HepG2 (cell line): Measurements from ENCODE around the gene HEPHL1. TPM values are rescaled to one million over a fixed set of nuclear protein-coding genes. Genes with fewer than 3 reads are reported as not detected.

Source experiments
- BORCS8-MEF2B ChIP-seq: sonication (generic); formaldehyde crosslinking; IDR thresholded peaks from 2 replicates; pipeline ENCODE4 v1.8.0; 2022; ENCODE audit warnings: mild to moderate bottlenecking, missing genetic modification reagents
- CEBPG ChIP-seq: IDR thresholded peaks from 2 replicates; pipeline ENCODE4 v1.6.1; 2016
- KDM5B ChIP-seq: sonication (generic); formaldehyde crosslinking; IDR thresholded peaks from 2 replicates; pipeline ENCODE4 v1.4.0; 2020; ENCODE audit warnings: missing genetic modification reagents, mild to moderate bottlenecking, borderline replicate concordance
- MYNN ChIP-seq: sonication (generic); formaldehyde crosslinking; IDR thresholded peaks from 2 replicates; pipeline ENCODE4 v1.4.0; 2020; ENCODE audit warnings: mild to moderate bottlenecking, low read depth, missing genetic modification reagents
- NFATC3 ChIP-seq: sonication (generic); formaldehyde crosslinking; IDR thresholded peaks from 2 replicates; pipeline ENCODE4 v1.5.1; 2020; ENCODE audit warnings: mild to moderate bottlenecking, missing genetic modification reagents
- NR1H2 ChIP-seq: sonication (generic); formaldehyde crosslinking; IDR thresholded peaks from 2 replicates; pipeline ENCODE4 v1.8.1; 2022; ENCODE audit warnings: low read depth, missing genetic modification reagents, borderline replicate concordance
- NR2C2 ChIP-seq: sonication (generic); formaldehyde crosslinking; IDR thresholded peaks from 2 replicates; pipeline ENCODE4 v1.4.0; 2020; ENCODE audit warnings: missing genetic modification reagents, mild to moderate bottlenecking, moderate library complexity, borderline replicate concordance
- SRF ChIP-seq: IDR thresholded peaks from 2 replicates; pipeline ENCODE4 v1.6.1; 2011; ENCODE audit warnings: mild to moderate bottlenecking, low read depth, low read length, moderate library complexity
- YEATS4 ChIP-seq: sonication (generic); formaldehyde crosslinking; IDR thresholded peaks from 2 replicates; pipeline ENCODE4 v1.4.0; 2020; ENCODE audit warnings: missing genetic modification reagents, borderline replicate concordance
- ZNF205 ChIP-seq: IDR thresholded peaks from 2 replicates; pipeline ENCODE4 v1.6.1; 2018; ENCODE audit warnings: missing biosample characterization, missing genetic modification reagents
- ZNF263 ChIP-seq: sonication (generic); formaldehyde crosslinking; IDR thresholded peaks from 2 replicates; pipeline ENCODE4 v1.4.0; 2020; ENCODE audit warnings: missing genetic modification reagents
- ZNF510 ChIP-seq: sonication (generic); formaldehyde crosslinking; IDR thresholded peaks from 2 replicates; pipeline ENCODE4 v1.4.0; 2020; ENCODE audit warnings: low read depth, mild to moderate bottlenecking, missing genetic modification reagents
- ZNF776 ChIP-seq: sonication (generic); formaldehyde crosslinking; IDR thresholded peaks from 2 replicates; pipeline ENCODE4 v1.4.0; 2020; ENCODE audit warnings: mild to moderate bottlenecking, missing genetic modification reagents
- polyA plus RNA-seq, 8 experiments: library from polyadenylated mRNA; depleted of rRNA in 3 of 8; stranded (reverse) in 7 of 8; unstranded in 1 of 8; fragments of >200 nt; fragmentation: Illumina TruSeq in 4 of 8; extraction: Trizol in 4 of 8; gene quantifications; 2 replicates each; pipeline versions ENCODE4 v1.2.1 to v1.2.3, GENCODE V29; 2011 to 2016; ENCODE audit warnings: low read depth in 4 of 8, missing spikeins in 1 of 8, mixed read lengths in 1 of 8; ENCODE audit not compliant: insufficient read depth in 1 of 8
- total RNA-seq, 5 experiments: library from RNA; depleted of rRNA; stranded (reverse); fragments of >200 nt; fragmentation: Illumina TruSeq; extraction: Trizol; gene quantifications; 2 replicates each; pipeline ENCODE4 v1.2.3, GENCODE V29; 2016; ENCODE audit warnings: low read depth in 1 of 5
- TF ChIP-seq, protein P1 (sequence below): sonication (generic); formaldehyde crosslinking; IDR thresholded peaks from 2 replicates; pipeline ENCODE4 v1.9.0; 2021; ENCODE audit warnings: missing genetic modification reagents, borderline replicate concordance
- TF ChIP-seq, protein P2 (sequence below): sonication (generic); formaldehyde crosslinking; IDR thresholded peaks from 2 replicates; pipeline ENCODE4 v1.5.0; 2020; ENCODE audit warnings: mild to moderate bottlenecking, missing genetic modification reagents
- TF ChIP-seq, protein P3 (sequence below): sonication (generic); formaldehyde crosslinking; IDR thresholded peaks from 2 replicates; pipeline ENCODE4 v1.5.0; 2020; ENCODE audit warnings: mild to moderate bottlenecking, missing genetic modification reagents, borderline replicate concordance

The HEPHL1 gene
- total and polyA plus RNA-seq, 2 of the 13 experiments (the other 11 are each of a cell fraction or from before 2014, with no cell fraction given): 0.04 to 0.05 TPM

DNA sequence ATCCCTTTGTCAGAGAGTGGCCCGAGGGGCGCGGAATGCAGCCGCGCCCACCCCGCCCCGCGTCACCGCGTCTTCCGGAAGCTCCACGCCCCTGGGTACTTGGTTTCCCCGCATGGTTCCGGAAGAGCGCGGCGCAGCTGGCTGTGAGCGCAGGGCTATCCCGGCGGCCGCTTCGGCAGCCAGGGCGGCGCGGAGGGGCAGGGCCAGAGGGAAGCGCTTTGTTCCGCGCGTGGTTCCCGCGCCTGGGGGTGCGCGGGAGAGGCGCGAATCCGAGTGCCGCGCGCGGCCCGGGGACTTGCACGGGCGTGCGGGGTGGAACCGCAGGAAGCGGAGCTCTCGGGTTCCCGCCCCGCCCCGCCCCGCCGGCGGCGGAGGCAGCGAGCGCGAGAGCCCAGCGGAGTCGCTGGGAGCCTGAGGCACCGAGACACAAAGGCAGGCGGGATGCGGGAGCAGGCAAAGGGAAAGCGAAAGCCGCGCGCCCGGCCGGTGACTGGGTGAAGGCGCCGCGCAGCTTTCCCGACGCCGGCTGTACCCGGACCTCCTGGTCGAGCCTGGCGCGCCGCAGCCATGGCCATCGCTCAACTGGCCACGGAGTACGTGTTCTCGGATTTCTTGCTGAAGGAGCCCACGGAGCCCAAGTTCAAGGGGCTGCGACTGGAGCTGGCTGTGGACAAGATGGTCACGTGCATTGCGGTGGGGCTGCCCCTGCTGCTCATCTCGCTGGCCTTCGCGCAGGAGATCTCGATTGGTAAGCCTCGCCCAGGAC is 107.8 kb downstream of the HEPHL1 start, which contains the start of gene PANX1 (continued):
- TF ChIP-seq NFATC3 (no peak), BORCS8-MEF2B (CRISPR knock-in tag) (peak; percentile 77), ZNF205 (CRISPR knock-in tag) (0 out of 2 replicates have a peak, but pooled peaks have one; percentile 41), ZNF510 (CRISPR knock-in tag) (no peak), MYNN (no peak), CEBPG (0 out of 2 replicates have a peak, but pooled peaks have one; percentile 15), YEATS4 (CRISPR knock-in tag) (peak; percentile 96), SRF (no peak), ZNF776 (CRISPR knock-in tag) (no peak), NR1H2 (no peak), NR2C2 (0 out of 2 replicates have a peak, but pooled peaks have one; percentile 18), ZNF263 (CRISPR knock-in tag) (no peak), KDM5B (peak; percentile 83; the same call in 1 of the 2 replicates)
- TF ChIP-seq, protein P1, sequence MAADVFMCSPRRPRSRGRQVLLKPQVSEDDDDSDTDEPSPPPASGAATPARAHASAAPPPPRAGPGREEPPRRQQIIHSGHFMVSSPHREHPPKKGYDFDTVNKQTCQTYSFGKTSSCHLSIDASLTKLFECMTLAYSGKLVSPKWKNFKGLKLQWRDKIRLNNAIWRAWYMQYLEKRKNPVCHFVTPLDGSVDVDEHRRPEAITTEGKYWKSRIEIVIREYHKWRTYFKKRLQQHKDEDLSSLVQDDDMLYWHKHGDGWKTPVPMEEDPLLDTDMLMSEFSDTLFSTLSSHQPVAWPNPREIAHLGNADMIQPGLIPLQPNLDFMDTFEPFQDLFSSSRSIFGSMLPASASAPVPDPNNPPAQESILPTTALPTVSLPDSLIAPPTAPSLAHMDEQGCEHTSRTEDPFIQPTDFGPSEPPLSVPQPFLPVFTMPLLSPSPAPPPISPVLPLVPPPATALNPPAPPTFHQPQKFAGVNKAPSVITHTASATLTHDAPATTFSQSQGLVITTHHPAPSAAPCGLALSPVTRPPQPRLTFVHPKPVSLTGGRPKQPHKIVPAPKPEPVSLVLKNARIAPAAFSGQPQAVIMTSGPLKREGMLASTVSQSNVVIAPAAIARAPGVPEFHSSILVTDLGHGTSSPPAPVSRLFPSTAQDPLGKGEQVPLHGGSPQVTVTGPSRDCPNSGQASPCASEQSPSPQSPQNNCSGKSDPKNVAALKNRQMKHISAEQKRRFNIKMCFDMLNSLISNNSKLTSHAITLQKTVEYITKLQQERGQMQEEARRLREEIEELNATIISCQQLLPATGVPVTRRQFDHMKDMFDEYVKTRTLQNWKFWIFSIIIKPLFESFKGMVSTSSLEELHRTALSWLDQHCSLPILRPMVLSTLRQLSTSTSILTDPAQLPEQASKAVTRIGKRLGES (CRISPR knock-in tag): no peak
- TF ChIP-seq, protein P2, sequence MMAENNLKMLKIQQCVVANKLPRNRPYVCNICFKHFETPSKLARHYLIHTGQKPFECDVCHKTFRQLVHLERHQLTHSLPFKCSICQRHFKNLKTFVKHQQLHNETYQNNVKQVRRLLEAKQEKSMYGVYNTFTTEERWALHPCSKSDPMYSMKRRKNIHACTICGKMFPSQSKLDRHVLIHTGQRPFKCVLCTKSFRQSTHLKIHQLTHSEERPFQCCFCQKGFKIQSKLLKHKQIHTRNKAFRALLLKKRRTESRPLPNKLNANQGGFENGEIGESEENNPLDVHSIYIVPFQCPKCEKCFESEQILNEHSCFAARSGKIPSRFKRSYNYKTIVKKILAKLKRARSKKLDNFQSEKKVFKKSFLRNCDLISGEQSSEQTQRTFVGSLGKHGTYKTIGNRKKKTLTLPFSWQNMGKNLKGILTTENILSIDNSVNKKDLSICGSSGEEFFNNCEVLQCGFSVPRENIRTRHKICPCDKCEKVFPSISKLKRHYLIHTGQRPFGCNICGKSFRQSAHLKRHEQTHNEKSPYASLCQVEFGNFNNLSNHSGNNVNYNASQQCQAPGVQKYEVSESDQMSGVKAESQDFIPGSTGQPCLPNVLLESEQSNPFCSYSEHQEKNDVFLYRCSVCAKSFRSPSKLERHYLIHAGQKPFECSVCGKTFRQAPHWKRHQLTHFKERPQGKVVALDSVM (CRISPR knock-in tag): no peak
- TF ChIP-seq, protein P3, sequence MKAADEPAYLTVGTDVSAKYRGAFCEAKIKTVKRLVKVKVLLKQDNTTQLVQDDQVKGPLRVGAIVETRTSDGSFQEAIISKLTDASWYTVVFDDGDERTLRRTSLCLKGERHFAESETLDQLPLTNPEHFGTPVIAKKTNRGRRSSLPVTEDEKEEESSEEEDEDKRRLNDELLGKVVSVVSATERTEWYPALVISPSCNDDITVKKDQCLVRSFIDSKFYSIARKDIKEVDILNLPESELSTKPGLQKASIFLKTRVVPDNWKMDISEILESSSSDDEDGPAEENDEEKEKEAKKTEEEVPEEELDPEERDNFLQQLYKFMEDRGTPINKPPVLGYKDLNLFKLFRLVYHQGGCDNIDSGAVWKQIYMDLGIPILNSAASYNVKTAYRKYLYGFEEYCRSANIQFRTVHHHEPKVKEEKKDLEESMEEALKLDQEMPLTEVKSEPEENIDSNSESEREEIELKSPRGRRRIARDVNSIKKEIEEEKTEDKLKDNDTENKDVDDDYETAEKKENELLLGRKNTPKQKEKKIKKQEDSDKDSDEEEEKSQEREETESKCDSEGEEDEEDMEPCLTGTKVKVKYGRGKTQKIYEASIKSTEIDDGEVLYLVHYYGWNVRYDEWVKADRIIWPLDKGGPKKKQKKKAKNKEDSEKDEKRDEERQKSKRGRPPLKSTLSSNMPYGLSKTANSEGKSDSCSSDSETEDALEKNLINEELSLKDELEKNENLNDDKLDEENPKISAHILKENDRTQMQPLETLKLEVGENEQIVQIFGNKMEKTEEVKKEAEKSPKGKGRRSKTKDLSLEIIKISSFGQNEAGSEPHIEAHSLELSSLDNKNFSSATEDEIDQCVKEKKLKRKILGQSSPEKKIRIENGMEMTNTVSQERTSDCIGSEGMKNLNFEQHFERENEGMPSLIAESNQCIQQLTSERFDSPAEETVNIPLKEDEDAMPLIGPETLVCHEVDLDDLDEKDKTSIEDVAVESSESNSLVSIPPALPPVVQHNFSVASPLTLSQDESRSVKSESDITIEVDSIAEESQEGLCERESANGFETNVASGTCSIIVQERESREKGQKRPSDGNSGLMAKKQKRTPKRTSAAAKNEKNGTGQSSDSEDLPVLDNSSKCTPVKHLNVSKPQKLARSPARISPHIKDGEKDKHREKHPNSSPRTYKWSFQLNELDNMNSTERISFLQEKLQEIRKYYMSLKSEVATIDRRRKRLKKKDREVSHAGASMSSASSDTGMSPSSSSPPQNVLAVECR (CRISPR knock-in tag): peak; percentile 88
